Neural progenitor cell (in vitro differentiated cells): Measurements from ENCODE around the gene TEAD1. TPM values are rescaled to one million over a fixed set of nuclear protein-coding genes. Genes with fewer than 3 reads are reported as not detected.

ENCODE experiments used
- DNase-seq: peaks from one replicate; pipeline ENCODE4 v3.0.0-alpha.2; 2016; ENCODE audit warnings: low spot score
- H2AFZ ChIP-seq: fragments of 200-600 bp; sonication (generic); replicated peaks from 2 replicates; pipeline ENCODE4 v1.6.1; 2016; ENCODE audit warnings: antibody characterized with exemption
- H3F3A ChIP-seq: fragments of 200-600 bp; sonication (generic); 2 replicates; pipeline ENCODE4 v1.6.1; 2016; ENCODE audit warnings: antibody characterized with exemption, low read depth
- H3K27ac ChIP-seq: fragments of 200-600 bp; sonication (generic); 2 replicates; pipeline ENCODE4 v1.5.1; 2016; ENCODE audit warnings: mild to moderate bottlenecking
- H3K27me3 ChIP-seq: fragments of 200-600 bp; sonication (generic); 2 replicates; pipeline ENCODE4 v1.6.1; 2016; ENCODE audit warnings: mild to moderate bottlenecking, moderate library complexity
- H3K36me3 ChIP-seq: fragments of 200-600 bp; sonication (generic); 2 replicates; pipeline ENCODE4 v1.5.1; 2016
- H3K4me1 ChIP-seq: fragments of 200-600 bp; sonication (generic); 2 replicates; pipeline ENCODE4 v1.6.1; 2016; ENCODE audit warnings: mixed run types
- H3K4me2 ChIP-seq: fragments of 200-600 bp; sonication (generic); 2 replicates; pipeline ENCODE4 v1.6.1; 2016
- H3K4me3 ChIP-seq: fragments of 200-600 bp; sonication (generic); 2 replicates; pipeline ENCODE4 v1.5.1; 2016
- H3K79me2 ChIP-seq: fragments of 200-600 bp; sonication (generic); 2 replicates; pipeline ENCODE4 v1.6.1; 2016; ENCODE audit warnings: low read depth
- H3K9ac ChIP-seq: fragments of 200-600 bp; sonication (generic); 2 replicates; pipeline ENCODE4 v1.6.1; 2016
- H3K9me3 ChIP-seq: fragments of 200-600 bp; sonication (generic); 2 replicates; pipeline ENCODE4 v1.5.1; 2016; ENCODE audit warnings: low read depth
- H4K20me1 ChIP-seq: fragments of 200-600 bp; sonication (generic); 2 replicates; pipeline ENCODE4 v1.6.1; 2016; ENCODE audit warnings: low read depth
- H3K27ac Mint-ChIP-seq: 3 replicates; pipeline ENCODE4 v1.8.0; 2021; ENCODE audit warnings: mixed read lengths
- H3K27me3 Mint-ChIP-seq: 2 replicates; pipeline ENCODE4 v1.8.0; 2022; ENCODE audit warnings: low read depth, mild to moderate bottlenecking, inconsistent platforms, moderate library complexity, mixed read lengths; ENCODE audit not compliant: insufficient read depth
- H3K36me3 Mint-ChIP-seq: 3 replicates; pipeline ENCODE4 v1.8.0; 2021; ENCODE audit warnings: mixed read lengths
- H3K4me1 Mint-ChIP-seq: 3 replicates; pipeline ENCODE4 v1.8.0; 2021; ENCODE audit warnings: mixed read lengths
- H3K4me3 Mint-ChIP-seq: 3 replicates; pipeline ENCODE4 v1.8.0; 2021; ENCODE audit warnings: mild to moderate bottlenecking, moderate library complexity, mixed read lengths
- H3K9me3 Mint-ChIP-seq: 3 replicates; pipeline ENCODE4 v1.8.0; 2020; ENCODE audit warnings: mixed read lengths
- CTCF ChIP-seq: fragments of 200-600 bp; sonication (generic); IDR thresholded peaks from 2 replicates; pipeline ENCODE4 v1.5.1; 2017; ENCODE audit warnings: antibody characterized with exemption, mild to moderate bottlenecking
- EZH2 ChIP-seq: fragments of 200-600 bp; sonication (generic); IDR thresholded peaks from 2 replicates; pipeline ENCODE4 v1.6.1; 2017; ENCODE audit warnings: antibody characterized with exemption, mild to moderate bottlenecking, moderate library complexity
- EZH2phosphoT487 ChIP-seq: fragments of 200-600 bp; sonication (generic); IDR thresholded peaks from 2 replicates; pipeline ENCODE4 v1.6.1; 2017; ENCODE audit warnings: antibody characterized with exemption
- total RNA-seq: library from RNA; depleted of rRNA; stranded (reverse); fragments of >200 nt; gene quantifications from 2 replicates; pipeline ENCODE4 v1.2.3, GENCODE V29; 2015; ENCODE audit warnings: low replicate concordance

The TEAD1 gene
- total RNA-seq, 1 donor from 2014 or later = 98.3 TPM

GRCh38 chr11:12777208-12777874 is 103.1 kb downstream of the TEAD1 start:
- no peaks in the 10 kb centered on the region for H3F3A ChIP-seq
- DNase-seq = no peak
- H2AFZ ChIP-seq = no peak overlapping the region
- no peak for TF ChIP-seq EZH2phosphoT487
- no peak for TF ChIP-seq CTCF
- no peak for TF ChIP-seq EZH2
- no peak overlapping the region for H3K27ac ChIP-seq
- H3K9ac ChIP-seq = no peak overlapping the region
- Mint-ChIP-seq H3K36me3 (peaks cover 43% of the 10 kb centered on the region), H3K4me1 (peaks cover 8% of the 10 kb centered on the region), H3K9me3 (peaks cover 8% of the 10 kb centered on the region), H3K4me3 (no peak overlapping the region), H3K27me3 (peaks cover 3% of the 10 kb centered on the region), H3K27ac (no peak overlapping the region)
- H3K4me1 ChIP-seq = peaks cover 9% of the 10 kb centered on the region
- peaks cover 6% of the 10 kb centered on the region for H3K36me3 ChIP-seq
- no peaks in the 10 kb centered on the region for H3K9me3 ChIP-seq
- H4K20me1 ChIP-seq = peaks cover 84% of the 10 kb centered on the region
- peaks cover 99% of the 10 kb centered on the region for H3K79me2 ChIP-seq
- H3K27me3 ChIP-seq = no peaks in the 10 kb centered on the region
- no peak overlapping the region for H3K4me3 ChIP-seq
- H3K4me2 ChIP-seq = no peak overlapping the region

GRCh38 chr11:12778240-12778905 is 104.2 kb downstream of the TEAD1 start:
- Histone ChIP-seq H3F3A (no peaks in the 10 kb centered on the region), H3K4me1 (peaks cover 9% of the 10 kb centered on the region), H4K20me1 (peaks cover 81% of the 10 kb centered on the region), H2AFZ (no peak overlapping the region), H3K27me3 (no peaks in the 10 kb centered on the region), H3K4me3 (no peak overlapping the region), H3K27ac (no peak overlapping the region), H3K4me2 (no peak overlapping the region), H3K79me2 (peaks cover 97% of the 10 kb centered on the region), H3K36me3 (peaks cover 6% of the 10 kb centered on the region), H3K9me3 (no peaks in the 10 kb centered on the region), H3K9ac (no peak overlapping the region)
- peaks cover 43% of the 10 kb centered on the region for H3K36me3 Mint-ChIP-seq
- DNase-seq = no peak
- H3K27me3 Mint-ChIP-seq = peaks cover 3% of the 10 kb centered on the region
- no peak overlapping the region for H3K4me3 Mint-ChIP-seq
- TF ChIP-seq CTCF (no peak), EZH2 (no peak), EZH2phosphoT487 (no peak)
- H3K4me1 Mint-ChIP-seq = peaks cover 8% of the 10 kb centered on the region
- peak overlapping the region; percentile 35 for H3K27ac Mint-ChIP-seq
- peaks cover 8% of the 10 kb centered on the region for H3K9me3 Mint-ChIP-seq

- Histone ChIP-seq H3K27ac (no peak overlapping the region), H3K79me2 (peaks cover 97% of the 10 kb centered on the region), H3K4me1 (peaks cover 18% of the 10 kb centered on the region), H3K9me3 (no peaks in the 10 kb centered on the region), H3K4me3 (no peak overlapping the region), H3K4me2 (no peak overlapping the region), H3K27me3 (no peaks in the 10 kb centered on the region), H2AFZ (no peak overlapping the region), H3F3A (peaks cover 10% of the 10 kb centered on the region), H3K36me3 (peaks cover 6% of the 10 kb centered on the region), H3K9ac (no peak overlapping the region), H4K20me1 (peaks cover 80% of the 10 kb centered on the region)
- DNase-seq = no peak
- Mint-ChIP-seq H3K4me1 (peaks cover 31% of the 10 kb centered on the region), H3K36me3 (peaks cover 36% of the 10 kb centered on the region), H3K27me3 (peaks cover 2% of the 10 kb centered on the region), H3K27ac (no peak overlapping the region), H3K9me3 (peaks cover 8% of the 10 kb centered on the region), H3K4me3 (no peak overlapping the region)
- TF ChIP-seq EZH2 (no peak), EZH2phosphoT487 (no peak), CTCF (no peak)
Observed at GRCh38 chr11:12783765-12784164, 109.5 kb downstream of the TEAD1 start.
